Glutamatergic neuron (in vitro differentiated cells): Measurements from ENCODE around the gene KIF6. TPM values are rescaled to one million over a fixed set of nuclear protein-coding genes. Genes with fewer than 3 reads are reported as not detected.

Experiments
- DNase-seq: peaks from one replicate; pipeline ENCODE4 v3.0.0; 2022
- H3K27ac Mint-ChIP-seq: one replicate; pipeline ENCODE4 v1.8.0; 2020; ENCODE audit warnings: mild to moderate bottlenecking, mixed read lengths, inconsistent platforms; ENCODE audit not compliant: unreplicated experiment
- H3K27me3 Mint-ChIP-seq: one replicate; pipeline ENCODE4 v1.8.0; 2020; ENCODE audit warnings: mild to moderate bottlenecking, moderate library complexity, mixed read lengths, inconsistent platforms; ENCODE audit not compliant: unreplicated experiment
- H3K36me3 Mint-ChIP-seq: one replicate; pipeline ENCODE4 v1.8.0; 2020; ENCODE audit warnings: mild to moderate bottlenecking, mixed read lengths, inconsistent platforms; ENCODE audit not compliant: unreplicated experiment
- H3K4me1 Mint-ChIP-seq: one replicate; pipeline ENCODE4 v1.8.0; 2020; ENCODE audit warnings: mild to moderate bottlenecking, low read depth, mixed read lengths, inconsistent platforms; ENCODE audit not compliant: unreplicated experiment
- H3K4me3 Mint-ChIP-seq: one replicate; pipeline ENCODE4 v1.8.0; 2020; ENCODE audit warnings: mild to moderate bottlenecking, mixed read lengths, inconsistent platforms; ENCODE audit not compliant: unreplicated experiment
- H3K9me3 Mint-ChIP-seq: one replicate; pipeline ENCODE4 v1.8.0; 2020; ENCODE audit warnings: mild to moderate bottlenecking, moderate library complexity, mixed read lengths, inconsistent platforms; ENCODE audit not compliant: unreplicated experiment
- CTCF ChIP-seq: fragments of 200-600 bp; sonication (generic); IDR thresholded peaks from one replicate; pipeline ENCODE4 v1.5.0; 2021; ENCODE audit not compliant: partially characterized antibody, unreplicated experiment
- total RNA-seq: library from RNA; stranded (reverse); fragmentation: NEBNext Ultra II Directional; extraction: Animal tissue kit (Norgen Biotek cat#: 25700); gene quantifications from one replicate; pipeline ENCODE4 v1.2.1, GENCODE V29; 2021; ENCODE audit not compliant: unreplicated experiment

Gene KIF6
- total RNA-seq, 1 donor from 2014 or later: 1.1 TPM

GRCh38 chr6:39646751-39647420 lies 78.3 kb downstream of the KIF6 start:
- Mint-ChIP-seq H3K9me3 (no peaks in the 10 kb centered on the region), H3K4me1 (no peaks in the 10 kb centered on the region), H3K4me3 (no peak overlapping the region), H3K27ac (no peak overlapping the region), H3K27me3 (no peaks in the 10 kb centered on the region), H3K36me3 (no peaks in the 10 kb centered on the region)
- TF ChIP-seq CTCF: no peak
- DNase-seq: no peak

- no peak for TF ChIP-seq CTCF
- Mint-ChIP-seq H3K4me3 (no peak overlapping the region), H3K27me3 (no peaks in the 10 kb centered on the region), H3K27ac (no peak overlapping the region), H3K4me1 (no peaks in the 10 kb centered on the region), H3K9me3 (no peaks in the 10 kb centered on the region), H3K36me3 (no peaks in the 10 kb centered on the region)
- no peak for DNase-seq
Observed at GRCh38 chr6:39642270-39642669, 82.9 kb downstream of the KIF6 start.

- no peak for DNase-seq
- Mint-ChIP-seq H3K4me3 (no peak overlapping the region), H3K36me3 (no peaks in the 10 kb centered on the region), H3K9me3 (no peaks in the 10 kb centered on the region), H3K27ac (no peak overlapping the region), H3K27me3 (no peaks in the 10 kb centered on the region), H3K4me1 (no peaks in the 10 kb centered on the region)
- no peak for TF ChIP-seq CTCF
Observed at GRCh38 chr6:39638126-39638822, 86.9 kb downstream of the KIF6 start.

GRCh38 chr6:39634646-39635341 lies 90.4 kb downstream of the KIF6 start:
- Mint-ChIP-seq H3K4me1 (no peaks in the 10 kb centered on the region), H3K4me3 (no peak overlapping the region), H3K36me3 (no peaks in the 10 kb centered on the region), H3K27me3 (no peaks in the 10 kb centered on the region), H3K27ac (no peak overlapping the region), H3K9me3 (no peaks in the 10 kb centered on the region)
- DNase-seq: no peak
- TF ChIP-seq CTCF: no peak

- no peaks in the 10 kb centered on the region for H3K4me1 Mint-ChIP-seq
- DNase-seq: no peak
- H3K9me3 Mint-ChIP-seq: no peaks in the 10 kb centered on the region
- H3K27ac Mint-ChIP-seq: no peak overlapping the region
- no peak for TF ChIP-seq CTCF
- no peaks in the 10 kb centered on the region for H3K36me3 Mint-ChIP-seq
- H3K4me3 Mint-ChIP-seq: no peak overlapping the region
- H3K27me3 Mint-ChIP-seq: no peaks in the 10 kb centered on the region
Observed at GRCh38 chr6:39625209-39625608, 100.0 kb downstream of the KIF6 start.
